Measurements from ENCODE around the gene MPRIP. TPM values are rescaled to one million over a fixed set of nuclear protein-coding genes. Genes with fewer than 3 reads are reported as not detected.
A peak's percentile ranks its signal among the peaks of the same experiment; 100 is the strongest.

MPRIP gene
- total RNA-seq, 1 donor from 2014 or later: 224 TPM

- peaks cover 39% of the 10 kb centered on the region for H3K4me1 Mint-ChIP-seq
- H3K36me3 Mint-ChIP-seq: peaks cover 7% of the 10 kb centered on the region
- H3K27me3 Mint-ChIP-seq (ENCODE audit: low read depth): no peaks in the 10 kb centered on the region
Measured at GRCh38 chr17:17106756-17107155, 64.5 kb downstream of the MPRIP start.

GRCh38 chr17:17107281-17107680 lies 65.0 kb downstream of the MPRIP start:
- H3K4me1 Mint-ChIP-seq: peaks cover 39% of the 10 kb centered on the region
- H3K36me3 Mint-ChIP-seq: peaks cover 7% of the 10 kb centered on the region
- H3K9me3 Mint-ChIP-seq: no peaks in the 10 kb centered on the region
- no peak for DNase-seq (ENCODE audit: low spot score in 2 of 2, unreplicated experiment in 2 of 2)
- no peaks in the 10 kb centered on the region for H3K27me3 Mint-ChIP-seq (ENCODE audit: low read depth)
- no peak overlapping the region for H3K4me3 Mint-ChIP-seq
- TF ChIP-seq CTCF (IDR thresholded peaks at IDR 0.05; ENCODE audit: unreplicated experiment): no peak
- peak overlapping the region; percentile 85 for H3K27ac Mint-ChIP-seq

More at GRCh38 chr17:17106756-17107155, 64.5 kb downstream of the MPRIP start:
- Mint-ChIP-seq H3K27ac (peak overlapping the region; percentile 85), H3K9me3 (no peaks in the 10 kb centered on the region), H3K4me3 (no peak overlapping the region)
- TF ChIP-seq CTCF (IDR thresholded peaks at IDR 0.05; ENCODE audit: unreplicated experiment): no peak
- DNase-seq (ENCODE audit: low spot score in 2 of 2, unreplicated experiment in 2 of 2): no peak

GRCh38 chr17:17107891-17108431 lies 65.7 kb downstream of the MPRIP start:
- no peaks in the 10 kb centered on the region for H3K9me3 Mint-ChIP-seq
- H3K36me3 Mint-ChIP-seq: peaks cover 7% of the 10 kb centered on the region
- peak overlapping the region; percentile 89 for H3K27ac Mint-ChIP-seq
- TF ChIP-seq CTCF (IDR thresholded peaks at IDR 0.05; ENCODE audit: unreplicated experiment): no peak
- H3K27me3 Mint-ChIP-seq (ENCODE audit: low read depth): no peaks in the 10 kb centered on the region
- peaks cover 38% of the 10 kb centered on the region for H3K4me1 Mint-ChIP-seq
- no peak overlapping the region for H3K4me3 Mint-ChIP-seq
- DNase-seq (ENCODE audit: low spot score in 2 of 2, unreplicated experiment in 2 of 2): no peak

- TF ChIP-seq CTCF (IDR thresholded peaks at IDR 0.05; ENCODE audit: unreplicated experiment): no peak
- H3K27ac Mint-ChIP-seq: peak overlapping the region; percentile 89
- DNase-seq (ENCODE audit: low spot score in 2 of 2, unreplicated experiment in 2 of 2): no peak
- peaks cover 32% of the 10 kb centered on the region for H3K4me1 Mint-ChIP-seq
- peaks cover 7% of the 10 kb centered on the region for H3K36me3 Mint-ChIP-seq
- no peaks in the 10 kb centered on the region for H3K27me3 Mint-ChIP-seq (ENCODE audit: low read depth)
- H3K9me3 Mint-ChIP-seq: no peaks in the 10 kb centered on the region
- H3K4me3 Mint-ChIP-seq: no peak overlapping the region
Measured at GRCh38 chr17:17108451-17109049, 66.3 kb downstream of the MPRIP start.

GRCh38 chr17:17109256-17109655 lies 67.0 kb downstream of the MPRIP start:
- no peaks in the 10 kb centered on the region for H3K9me3 Mint-ChIP-seq
- peaks cover 7% of the 10 kb centered on the region for H3K36me3 Mint-ChIP-seq
- H3K27me3 Mint-ChIP-seq (ENCODE audit: low read depth): no peaks in the 10 kb centered on the region
- no peak overlapping the region for H3K4me3 Mint-ChIP-seq
- no peak for TF ChIP-seq CTCF (IDR thresholded peaks at IDR 0.05; ENCODE audit: unreplicated experiment)
- no peak for DNase-seq (ENCODE audit: low spot score in 2 of 2, unreplicated experiment in 2 of 2)
- H3K27ac Mint-ChIP-seq: peak overlapping the region; percentile 89
- peaks cover 30% of the 10 kb centered on the region for H3K4me1 Mint-ChIP-seq

All from mesothelial cell of epicardium (in vitro differentiated cells).